ENCODE data around the gene OR52L1.
"Not testable (repeated sequence)": the region's sequence is repeated elsewhere in the genome, so short reads cannot be mapped to it uniquely, and the experiment has no call there.

OR52L1 gene

DNA sequence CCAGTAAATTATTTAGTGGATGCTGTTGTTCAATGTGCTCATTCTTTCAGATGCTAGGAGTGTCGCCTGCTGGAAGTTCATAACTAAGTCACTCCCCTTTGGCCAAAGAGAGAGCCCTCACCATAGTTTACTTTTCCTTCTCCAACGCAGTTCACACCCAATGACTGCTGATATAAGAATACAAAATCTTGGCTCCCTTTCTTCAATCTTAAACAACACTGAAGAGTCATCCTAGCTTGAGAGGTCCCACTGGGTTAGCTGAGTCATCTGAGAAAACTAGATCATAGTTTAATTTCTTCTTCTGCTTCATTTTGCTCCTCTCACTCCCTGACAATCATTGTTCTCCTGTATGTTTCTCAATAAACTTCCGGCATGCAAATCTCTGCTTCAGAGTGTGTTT is 5.4 kb upstream of the OR52L1 start:
- Histone ChIP-seq H3K4me1 (ENCODE audit: control insufficient read depth, insufficient read depth, low read length) (no peaks in the 10 kb centered on the region), H3K9me3 (ENCODE audit: control insufficient read depth, low read length) (no peaks in the 10 kb centered on the region), H3K4me3 (ENCODE audit: low read length) (no peak overlapping the region), H3K9ac (ENCODE audit: low read length) (no peak overlapping the region), H3K27me3 (ENCODE audit: control insufficient read depth, insufficient read depth, low read length) (no peaks in the 10 kb centered on the region), H3K36me3 (ENCODE audit: control insufficient read depth, insufficient read depth, low read length) (no peaks in the 10 kb centered on the region)

DNA sequence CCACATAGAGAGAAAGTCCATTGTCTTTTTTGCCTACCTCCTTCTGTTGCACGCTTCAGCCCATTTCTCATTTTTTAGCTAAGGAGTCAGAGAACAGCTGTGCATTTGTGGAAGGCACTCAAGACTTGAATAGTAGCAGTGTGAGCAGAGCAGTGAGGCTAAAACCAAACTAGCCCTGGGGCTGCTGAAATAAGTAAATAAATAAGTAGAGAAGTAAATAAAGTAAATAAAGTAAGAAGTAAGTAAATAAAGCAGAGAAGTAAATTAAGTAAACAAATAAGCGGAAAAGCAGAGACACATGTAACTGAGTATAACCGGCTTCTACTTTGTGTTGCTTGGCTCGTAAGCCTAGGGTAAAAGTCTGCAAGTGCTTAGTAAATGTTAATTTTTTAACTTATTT is 2.4 kb upstream of the OR52L1 start:
- Histone ChIP-seq H3K9ac (ENCODE audit: low read length) (no peak overlapping the region), H3K36me3 (ENCODE audit: control insufficient read depth, insufficient read depth, low read length) (no peaks in the 10 kb centered on the region), H3K9me3 (ENCODE audit: control insufficient read depth, low read length) (no peaks in the 10 kb centered on the region), H3K4me3 (ENCODE audit: low read length) (no peak overlapping the region), H3K4me1 (ENCODE audit: control insufficient read depth, insufficient read depth, low read length) (no peaks in the 10 kb centered on the region), H3K27me3 (ENCODE audit: control insufficient read depth, insufficient read depth, low read length) (no peaks in the 10 kb centered on the region)

GRCh38 chr11:5983443-5983842 is 3.3 kb downstream of the OR52L1 start:
- Histone ChIP-seq H3K4me3 (ENCODE audit: low read length) (no peak overlapping the region), H3K9ac (ENCODE audit: low read length) (no peak overlapping the region), H3K27me3 (ENCODE audit: control insufficient read depth, insufficient read depth, low read length) (no peaks in the 10 kb centered on the region), H3K36me3 (ENCODE audit: control insufficient read depth, insufficient read depth, low read length) (no peaks in the 10 kb centered on the region), H3K4me1 (ENCODE audit: control insufficient read depth, insufficient read depth, low read length) (no peaks in the 10 kb centered on the region), H3K9me3 (ENCODE audit: control insufficient read depth, low read length) (no peaks in the 10 kb centered on the region)

GRCh38 chr11:5973530-5973929 is 13.3 kb downstream of the OR52L1 start:
- Histone ChIP-seq H3K4me1 (ENCODE audit: control insufficient read depth, insufficient read depth, low read length) (no peaks in the 10 kb centered on the region), H3K9ac (ENCODE audit: low read length) (no peak overlapping the region), H3K36me3 (ENCODE audit: control insufficient read depth, insufficient read depth, low read length) (no peaks in the 10 kb centered on the region), H3K27me3 (ENCODE audit: control insufficient read depth, insufficient read depth, low read length) (no peaks in the 10 kb centered on the region), H3K4me3 (ENCODE audit: low read length) (no peak overlapping the region), H3K9me3 (ENCODE audit: control insufficient read depth, low read length) (no peaks in the 10 kb centered on the region)

GRCh38 chr11:5968394-5968793 is 18.4 kb downstream of the OR52L1 start, which contains the start of gene OR56A5:
Gene OR56A5 (minus strand): TSS chr11:5968494. CDS start chr11:5968494, 0 bp downstream.
- Histone ChIP-seq H3K9ac (ENCODE audit: low read length) (no peak within 1 kb of the TSS), H3K36me3 (ENCODE audit: control insufficient read depth, insufficient read depth, low read length) (no peaks in the 10 kb centered on the region), H3K27me3 (ENCODE audit: control insufficient read depth, insufficient read depth, low read length) (no peaks in the 10 kb centered on the region), H3K9me3 (ENCODE audit: control insufficient read depth, low read length) (no peaks in the 10 kb centered on the region), H3K4me3 (ENCODE audit: low read length) (no peak within 1 kb of the TSS), H3K4me1 (ENCODE audit: control insufficient read depth, insufficient read depth, low read length) (no peaks in the 10 kb centered on the region)

GRCh38 chr11:5967708-5968107 is 19.1 kb downstream of the OR52L1 start:
- no peaks in the 10 kb centered on the region for H3K36me3 ChIP-seq (ENCODE audit: control insufficient read depth, insufficient read depth, low read length)
- H3K4me1 ChIP-seq (ENCODE audit: control insufficient read depth, insufficient read depth, low read length), result no peaks in the 10 kb centered on the region
- no peaks in the 10 kb centered on the region for H3K27me3 ChIP-seq (ENCODE audit: control insufficient read depth, insufficient read depth, low read length)
- H3K9me3 ChIP-seq (ENCODE audit: control insufficient read depth, low read length), result no peaks in the 10 kb centered on the region
- no peak overlapping the region for H3K9ac ChIP-seq (ENCODE audit: low read length)
- H3K4me3 ChIP-seq (ENCODE audit: low read length), result no peak overlapping the region

GRCh38 chr11:5966958-5967357 is 19.8 kb downstream of the OR52L1 start:
- no peak overlapping the region for H3K9ac ChIP-seq (ENCODE audit: low read length)
- H3K9me3 ChIP-seq (ENCODE audit: control insufficient read depth, low read length), result no peaks in the 10 kb centered on the region
- no peak overlapping the region for H3K4me3 ChIP-seq (ENCODE audit: low read length)
- H3K4me1 ChIP-seq (ENCODE audit: control insufficient read depth, insufficient read depth, low read length), result no peaks in the 10 kb centered on the region
- H3K27me3 ChIP-seq (ENCODE audit: control insufficient read depth, insufficient read depth, low read length), result no peaks in the 10 kb centered on the region
- no peaks in the 10 kb centered on the region for H3K36me3 ChIP-seq (ENCODE audit: control insufficient read depth, insufficient read depth, low read length)

- H3K27me3 ChIP-seq (ENCODE audit: control insufficient read depth, insufficient read depth, low read length); H3K4me1 ChIP-seq (ENCODE audit: control insufficient read depth, insufficient read depth, low read length); H3K9me3 ChIP-seq (ENCODE audit: control insufficient read depth, low read length); H3K4me3 ChIP-seq (ENCODE audit: low read length); H3K9ac ChIP-seq (ENCODE audit: low read length); H3K36me3 ChIP-seq (ENCODE audit: control insufficient read depth, insufficient read depth, low read length): not testable (repeated sequence)
Observed at GRCh38 chr11:5960704-5961320, 26.0 kb downstream of the OR52L1 start.

GRCh38 chr11:5955586-5955985 is 31.2 kb downstream of the OR52L1 start:
- no peak overlapping the region for H3K4me3 ChIP-seq (ENCODE audit: low read length)
- no peaks in the 10 kb centered on the region for H3K9me3 ChIP-seq (ENCODE audit: control insufficient read depth, low read length)
- no peak overlapping the region for H3K9ac ChIP-seq (ENCODE audit: low read length)
- no peaks in the 10 kb centered on the region for H3K4me1 ChIP-seq (ENCODE audit: control insufficient read depth, insufficient read depth, low read length)
- no peaks in the 10 kb centered on the region for H3K36me3 ChIP-seq (ENCODE audit: control insufficient read depth, insufficient read depth, low read length)
- no peaks in the 10 kb centered on the region for H3K27me3 ChIP-seq (ENCODE audit: control insufficient read depth, insufficient read depth, low read length)

GRCh38 chr11:5941951-5942350 is 44.8 kb downstream of the OR52L1 start, which contains the start of gene OR56A3:
Gene OR56A3 (plus strand): TSS chr11:5942251. CDS start chr11:5947347, 5,096 bp downstream.
- no peaks in the 10 kb centered on the region for H3K4me1 ChIP-seq (ENCODE audit: control insufficient read depth, insufficient read depth, low read length)
- no peaks in the 10 kb centered on the region for H3K9me3 ChIP-seq (ENCODE audit: control insufficient read depth, low read length)
- no peaks in the 10 kb centered on the region for H3K27me3 ChIP-seq (ENCODE audit: control insufficient read depth, insufficient read depth, low read length)
- no peak within 1 kb of the TSS for H3K4me3 ChIP-seq (ENCODE audit: low read length)
- H3K36me3 ChIP-seq (ENCODE audit: control insufficient read depth, insufficient read depth, low read length), result no peaks in the 10 kb centered on the region
- no peak within 1 kb of the TSS for H3K9ac ChIP-seq (ENCODE audit: low read length)

GRCh38 chr11:5940748-5941147 is 46.0 kb downstream of the OR52L1 start:
- Histone ChIP-seq H3K27me3 (ENCODE audit: control insufficient read depth, insufficient read depth, low read length) (no peaks in the 10 kb centered on the region), H3K4me3 (ENCODE audit: low read length) (no peak overlapping the region), H3K36me3 (ENCODE audit: control insufficient read depth, insufficient read depth, low read length) (no peaks in the 10 kb centered on the region), H3K9ac (ENCODE audit: low read length) (no peak overlapping the region), H3K9me3 (ENCODE audit: control insufficient read depth, low read length) (no peaks in the 10 kb centered on the region), H3K4me1 (ENCODE audit: control insufficient read depth, insufficient read depth, low read length) (no peaks in the 10 kb centered on the region)

DNA sequence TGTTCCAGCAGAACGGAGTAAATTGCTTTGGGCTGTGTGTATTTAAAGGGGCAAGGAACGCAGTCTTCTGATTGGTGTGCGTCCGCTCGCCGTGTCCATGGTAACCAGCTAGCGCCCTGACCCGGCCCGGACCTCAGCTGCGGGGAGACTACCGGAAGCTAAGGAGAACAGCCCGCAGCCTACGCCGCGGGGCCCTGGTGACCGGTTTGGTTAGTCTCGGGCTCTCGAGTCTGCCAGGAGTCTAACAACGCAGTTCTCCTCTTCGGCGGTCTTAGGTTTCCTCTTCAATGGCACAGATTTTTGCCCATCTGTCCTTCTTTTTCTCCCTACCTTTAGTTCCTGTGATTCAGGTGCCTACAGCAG is 48.2 kb downstream of the OR52L1 start:
- H3K9ac ChIP-seq (ENCODE audit: low read length), result no peak overlapping the region
- no peaks in the 10 kb centered on the region for H3K36me3 ChIP-seq (ENCODE audit: control insufficient read depth, insufficient read depth, low read length)
- H3K27me3 ChIP-seq (ENCODE audit: control insufficient read depth, insufficient read depth, low read length), result no peaks in the 10 kb centered on the region
- no peaks in the 10 kb centered on the region for H3K4me1 ChIP-seq (ENCODE audit: control insufficient read depth, insufficient read depth, low read length)
- no peak overlapping the region for H3K4me3 ChIP-seq (ENCODE audit: low read length)
- no peaks in the 10 kb centered on the region for H3K9me3 ChIP-seq (ENCODE audit: control insufficient read depth, low read length)

Measured in mucosa of stomach (tissue), 1 donor.